Spleen (tissue), 11 donors: ENCODE data around the gene RIMS3. TPM values are rescaled to one million over a fixed set of nuclear protein-coding genes. Genes with fewer than 3 reads are reported as not detected.

ENCODE experiments used
- DNase-seq: peaks from one replicate; pipeline ENCODE4 v3.0.0-alpha.2; 2020
- H3K27ac ChIP-seq, 8 donors: fragments of 200-600 bp; sonication (generic) in 7 of 8; 1 replicate in 4 of 8; 2 replicates in 4 of 8; pipeline versions ENCODE4 v1.5.0 to v1.8.0; 2016 to 2021; ENCODE audit warnings: inconsistent platforms in 4 of 8, mild to moderate bottlenecking in 4 of 8, moderate library complexity in 1 of 8
- H3K27me3 ChIP-seq, 7 donors: fragments of 200-600 bp; sonication (generic) in 6 of 7; replicated peaks in 1 of 7; 1 replicate in 4 of 7; 2 replicates in 3 of 7; pipeline versions ENCODE4 v1.5.0 to v1.8.0; 2016 to 2021; ENCODE audit warnings: inconsistent platforms in 3 of 7, mild to moderate bottlenecking in 1 of 7
- H3K36me3 ChIP-seq, 6 donors: fragments of 200-600 bp; sonication (generic) in 5 of 6; 1 replicate in 4 of 6; 2 replicates in 2 of 6; pipeline versions ENCODE4 v1.5.0 to v1.8.0; 2016 to 2021; ENCODE audit warnings: inconsistent platforms in 2 of 6
- H3K4me1 ChIP-seq, 6 donors: fragments of 200-600 bp; sonication (generic) in 5 of 6; 1 replicate in 3 of 6; 2 replicates in 3 of 6; pipeline versions ENCODE4 v1.5.0 to v1.8.0; 2016 to 2021; ENCODE audit warnings: inconsistent platforms in 3 of 6
- H3K4me3 ChIP-seq, 8 donors: fragments of 200-600 bp; sonication (generic) in 7 of 8; 1 replicate in 4 of 8; 2 replicates in 4 of 8; pipeline versions ENCODE4 v1.5.0 to v1.8.0; 2016 to 2021; ENCODE audit warnings: inconsistent platforms in 4 of 8, mild to moderate bottlenecking in 4 of 8, moderate library complexity in 2 of 8
- H3K9me3 ChIP-seq, 8 donors: fragments of 200-600 bp; sonication (generic) in 7 of 8; 1 replicate in 4 of 8; 2 replicates in 4 of 8; pipeline versions ENCODE4 v1.5.0 to v1.8.0; 2016 to 2021; ENCODE audit warnings: inconsistent platforms in 4 of 8
- CTCF ChIP-seq, 11 experiments: fragments of 200-600 bp in 7 of 11; fragments of 450-650 bp in 4 of 11; sonication (generic) in 4 of 11; IDR thresholded peaks in 8 of 11; conservative IDR thresholded peaks in 3 of 11; 1 replicate in 7 of 11; 2 replicates in 4 of 11; pipeline versions ENCODE4 v1.4.0 to v1.8.0; 2016 to 2021; ENCODE audit warnings: antibody characterized with exemption in 11 of 11, inconsistent platforms in 4 of 11, mild to moderate bottlenecking in 1 of 11
- POLR2A ChIP-seq, 3 donors: fragments of 450-650 bp; IDR thresholded peaks; one replicate each; pipeline ENCODE4 v1.5.1; 2017; ENCODE audit warnings: antibody characterized with exemption in 3 of 3, mild to moderate bottlenecking in 1 of 3
- POLR2AphosphoS5 ChIP-seq, 3 donors: sonication (generic); formaldehyde crosslinking; IDR thresholded peaks; one replicate each; pipeline ENCODE4 v1.5.1; 2017; ENCODE audit warnings: antibody characterized with exemption in 3 of 3
- WGBS, 5 donors: extraction: QIAGEN DNeasy Blood & Tissue Kit in 3 of 5; methylation state at CpG; one replicate each; pipeline versions ENCODE4 v1.1.5 to v1.1.7; 2013 to 2018; 5-methylcytosine and 5-hydroxymethylcytosine counted together
- intact Hi-C: fragments of 100-400 bp; cut with DNase I; formaldehyde crosslinking; loops from one replicate; pipeline ENCODE4 v1.15.0; 2023; ENCODE audit warnings: low total_unique reads
- polyA plus RNA-seq, 3 donors: library from polyadenylated mRNA; stranded (reverse); fragments of 200-250 nt; gene quantifications; one replicate each; pipeline ENCODE4 v1.2.1, GENCODE V29; 2013
- total RNA-seq, 7 donors: library from RNA; depleted of rRNA in 3 of 7; stranded (reverse); fragments of >200 nt in 3 of 7; fragmentation: NEBNext Ultra II Directional in 4 of 7; extraction: Animal tissue kit (Norgen Biotek cat#: 25700) in 4 of 7; gene quantifications; one replicate each; pipeline versions ENCODE4 v1.1.0 to v1.2.1, GENCODE V29; 2016 to 2021
- donor health status: healthy with polysubstance abuse.
- donor health status: DM: no; HTN: no; CAD: no; lungs with moderate emphysema.
- donor health status: DM: no; HTN: no; CAD: no.
- donor health status: Bipolar disorder and iron deficiency.
- donor health status: healthy.
- donor health status: DM: no; HTN: no; CAD: no.
- donor health status: DM: yes; HTN: yes; CAD: no.

The RIMS3 gene
- total and polyA plus RNA-seq, 10 donors, result 0.30 to 6.9 (median 2.7) TPM

GRCh38 chr1:40636777-40637176 is 28.7 kb downstream of the RIMS3 start:
- Histone ChIP-seq H3K27me3 (no peaks in the 10 kb centered on the region), H3K4me3 (no peak overlapping the region), H3K36me3 (peaks cover 0 to 5% (median 0%) of the 10 kb centered on the region in 6 donors), H3K4me1 (peaks cover 6 to 16% (median 11%) of the 10 kb centered on the region in 6 donors), H3K27ac (no peak overlapping the region), H3K9me3 (no peaks in the 10 kb centered on the region)
- 47 to 69% (median 60%) methylated on average over 6 of the region's 6 CpGs for WGBS, 5 donors
- no peak for DNase-seq
- intact Hi-C loops, result no loop called here
- TF ChIP-seq POLR2AphosphoS5 (IDR thresholded peaks at IDR 0.05) (no peak), CTCF (IDR thresholded peaks at IDR 0.05 in 8 of 11, conservative IDR thresholded peaks at IDR 0.05 in 3 of 11) (no peak), POLR2A (IDR thresholded peaks at IDR 0.05) (no peak)

GRCh38 chr1:40635763-40636500 is 29.6 kb downstream of the RIMS3 start:
- DNase-seq, result no peak
- intact Hi-C loops, result no loop called here
- 89 to 96% (median 94%) methylated on average over 12 to 25 of the region's 25 CpGs for WGBS, 5 donors

DNA sequence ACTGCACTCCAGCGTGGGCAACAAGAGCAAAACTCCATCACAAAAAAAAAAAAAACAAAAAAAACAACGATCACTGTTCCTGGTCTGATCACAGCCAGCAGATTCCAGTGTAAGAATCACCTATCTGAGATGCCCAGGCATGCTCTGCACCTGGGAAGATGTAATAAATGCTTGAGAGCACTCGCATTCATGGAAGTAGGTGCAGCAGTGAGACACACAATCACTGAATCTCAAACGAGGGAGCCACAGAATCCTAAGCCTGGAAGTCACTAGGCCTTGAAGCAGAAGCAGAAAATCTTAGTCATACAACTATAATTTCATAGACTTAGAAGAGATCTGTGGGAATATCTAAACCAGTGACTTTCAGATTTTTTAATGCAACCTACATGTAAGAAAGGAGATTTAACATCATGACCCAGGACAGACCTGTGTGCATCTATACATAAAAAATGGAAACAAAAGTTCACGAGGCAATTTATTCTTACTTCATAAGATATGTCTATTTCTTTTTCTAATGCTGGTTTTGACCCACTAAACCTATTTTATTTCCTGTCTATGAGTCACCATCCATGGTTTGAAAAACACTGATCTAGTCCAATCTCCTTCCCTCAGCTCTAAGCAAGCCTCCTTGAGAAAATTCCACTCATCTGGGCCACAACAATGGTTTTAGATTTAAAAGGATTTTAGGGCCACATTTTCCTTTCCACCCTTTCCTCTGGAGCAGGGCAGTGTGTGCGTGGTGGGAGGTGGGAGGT is 30.4 kb downstream of the RIMS3 start:
- no peak for DNase-seq
- Histone ChIP-seq H3K9me3 (no peaks in the 10 kb centered on the region), H3K4me3 (no peak overlapping the region), H3K27ac (no peak overlapping the region), H3K36me3 (no peaks in the 10 kb centered on the region), H3K4me1 (peaks cover 6 to 23% (median 11%) of the 10 kb centered on the region in 6 donors), H3K27me3 (no peaks in the 10 kb centered on the region)
- intact Hi-C loops, result no loop called here
- 81 to 92% (median 84%) methylated on average over 6 of the region's 6 CpGs for WGBS, 5 donors
- no peak for TF ChIP-seq POLR2AphosphoS5 (IDR thresholded peaks at IDR 0.05)
- TF ChIP-seq POLR2A (IDR thresholded peaks at IDR 0.05), result no peak
- no peak for TF ChIP-seq CTCF (IDR thresholded peaks at IDR 0.05 in 8 of 11, conservative IDR thresholded peaks at IDR 0.05 in 3 of 11)

More at GRCh38 chr1:40635763-40636500, 29.6 kb downstream of the RIMS3 start:
- Histone ChIP-seq H3K27ac (no peak overlapping the region), H3K9me3 (no peaks in the 10 kb centered on the region), H3K27me3 (no peaks in the 10 kb centered on the region), H3K36me3 (no peaks in the 10 kb centered on the region), H3K4me1 (peaks cover 6 to 16% (median 11%) of the 10 kb centered on the region in 6 donors), H3K4me3 (no peak overlapping the region)
- TF ChIP-seq POLR2A (IDR thresholded peaks at IDR 0.05) (no peak), CTCF (IDR thresholded peaks at IDR 0.05 in 8 of 11, conservative IDR thresholded peaks at IDR 0.05 in 3 of 11) (no peak), POLR2AphosphoS5 (IDR thresholded peaks at IDR 0.05) (no peak)

GRCh38 chr1:40633931-40634376 is 31.5 kb downstream of the RIMS3 start:
- H3K27ac ChIP-seq, result peak overlapping the region in 5 of 8 donors; percentile 21 to 48 (median 38)
- no peak for DNase-seq
- intact Hi-C loops, result no loop called here

More at GRCh38 chr1:40633931-40634376, 31.5 kb downstream of the RIMS3 start:
- 41 to 60% (median 55%) methylated on average over 2 of the region's 2 CpGs for WGBS, 5 donors
- Histone ChIP-seq H3K4me3 (no peak overlapping the region), H3K27me3 (no peaks in the 10 kb centered on the region), H3K9me3 (no peaks in the 10 kb centered on the region), H3K4me1 (peaks cover 6 to 31% (median 13%) of the 10 kb centered on the region in 6 donors), H3K36me3 (no peaks in the 10 kb centered on the region)
- no peak for TF ChIP-seq CTCF (IDR thresholded peaks at IDR 0.05 in 8 of 11, conservative IDR thresholded peaks at IDR 0.05 in 3 of 11)
- no peak for TF ChIP-seq POLR2A (IDR thresholded peaks at IDR 0.05)
- TF ChIP-seq POLR2AphosphoS5 (IDR thresholded peaks at IDR 0.05), result no peak
